Measurements from ENCODE around the gene TMEM198. TPM values are rescaled to one million over a fixed set of nuclear protein-coding genes. Genes with fewer than 3 reads are reported as not detected.

TMEM198 gene
- total RNA-seq, 1 donor from 2014 or later = 2.9 TPM

DNA sequence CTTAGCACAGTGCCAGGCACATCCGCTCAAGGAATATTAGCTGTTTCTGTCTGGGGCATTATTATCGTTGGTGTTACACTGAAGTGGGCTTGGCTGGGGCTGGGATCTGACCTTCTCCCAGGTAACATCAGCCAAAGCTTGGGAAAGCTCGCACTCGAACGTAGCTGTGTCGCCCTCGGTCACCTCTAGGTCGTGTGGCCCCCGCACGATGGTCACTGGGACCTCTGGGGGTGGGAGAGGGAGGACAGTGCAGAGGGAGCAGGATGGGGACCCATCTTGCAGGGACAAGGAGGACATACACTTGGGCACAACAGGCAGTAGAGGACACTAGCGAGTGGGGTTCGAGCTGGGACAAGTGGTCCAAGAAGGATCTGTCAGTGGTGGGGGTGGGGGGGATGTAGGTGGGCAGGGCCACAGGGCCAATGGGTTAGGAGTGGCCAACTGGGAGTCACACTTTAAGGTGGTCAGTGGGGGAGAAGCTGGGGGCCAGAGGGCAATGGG, 9.7 kb downstream of the TMEM198 start:
- H3K27ac ChIP-seq = no peak overlapping the region
- peaks cover 11% of the 10 kb centered on the region for H3K4me1 ChIP-seq
- TF ChIP-seq CTCF (IDR thresholded peaks at IDR 0.05) = no peak
- no peak for ATAC-seq
- no peaks in the 10 kb centered on the region for H3K36me3 ChIP-seq
- H3K4me3 ChIP-seq = no peak overlapping the region
- intact Hi-C loops (cut with DNase I) = no loop called here
- H3K9me3 ChIP-seq = no peaks in the 10 kb centered on the region
- DNase-seq = no peak
- H3K27me3 ChIP-seq = peaks cover 23% of the 10 kb centered on the region

- Histone ChIP-seq H3K4me3 (no peak overlapping the region), H3K27ac (no peak overlapping the region), H3K9me3 (no peaks in the 10 kb centered on the region), H3K27me3 (peaks cover 23% of the 10 kb centered on the region), H3K36me3 (no peaks in the 10 kb centered on the region), H3K4me1 (peaks cover 11% of the 10 kb centered on the region)
- ATAC-seq = no peak
- intact Hi-C loops (cut with DNase I) = no loop called here
- no peak for TF ChIP-seq CTCF (IDR thresholded peaks at IDR 0.05)
- DNase-seq = no peak
Observed at GRCh38 chr2:219554350-219554749, 10.5 kb downstream of the TMEM198 start.

GRCh38 chr2:219555956-219556355, 12.1 kb downstream of the TMEM198 start:
- Histone ChIP-seq H3K27ac (no peak overlapping the region), H3K4me3 (no peak overlapping the region), H3K27me3 (peaks cover 23% of the 10 kb centered on the region), H3K9me3 (no peaks in the 10 kb centered on the region), H3K36me3 (no peaks in the 10 kb centered on the region), H3K4me1 (peaks cover 11% of the 10 kb centered on the region)
- intact Hi-C loops (cut with DNase I) = no loop called here
- DNase-seq = no peak
- no peak for TF ChIP-seq CTCF (IDR thresholded peaks at IDR 0.05)
- ATAC-seq = no peak

DNA sequence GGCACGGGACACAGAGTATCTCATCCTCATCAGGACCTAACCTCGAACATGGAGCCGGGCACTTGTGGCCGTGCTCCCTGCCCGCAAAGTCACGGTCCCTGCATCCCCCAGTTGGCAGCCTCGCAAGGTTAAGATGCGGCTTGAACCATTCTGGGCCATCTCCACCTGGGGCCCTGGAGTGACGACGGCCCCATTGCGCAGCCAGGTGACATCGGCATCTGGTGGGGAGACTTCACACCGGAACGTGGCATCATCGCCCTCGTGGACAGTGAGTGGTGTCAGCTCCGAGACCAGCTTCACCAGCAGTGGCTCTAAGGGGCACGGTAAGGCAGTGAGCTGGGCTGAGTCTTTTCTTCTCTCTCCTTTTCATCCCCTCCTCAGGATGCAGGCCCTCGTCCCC, 12.6 kb downstream of the TMEM198 start:
- Histone ChIP-seq H3K36me3 (no peaks in the 10 kb centered on the region), H3K4me1 (peaks cover 11% of the 10 kb centered on the region), H3K27ac (no peak overlapping the region), H3K4me3 (no peak overlapping the region), H3K9me3 (no peaks in the 10 kb centered on the region), H3K27me3 (peaks cover 23% of the 10 kb centered on the region)
- no peak for DNase-seq
- no peak for ATAC-seq
- TF ChIP-seq CTCF (IDR thresholded peaks at IDR 0.05) = no peak
- intact Hi-C loops (cut with DNase I) = no loop called here

DNA sequence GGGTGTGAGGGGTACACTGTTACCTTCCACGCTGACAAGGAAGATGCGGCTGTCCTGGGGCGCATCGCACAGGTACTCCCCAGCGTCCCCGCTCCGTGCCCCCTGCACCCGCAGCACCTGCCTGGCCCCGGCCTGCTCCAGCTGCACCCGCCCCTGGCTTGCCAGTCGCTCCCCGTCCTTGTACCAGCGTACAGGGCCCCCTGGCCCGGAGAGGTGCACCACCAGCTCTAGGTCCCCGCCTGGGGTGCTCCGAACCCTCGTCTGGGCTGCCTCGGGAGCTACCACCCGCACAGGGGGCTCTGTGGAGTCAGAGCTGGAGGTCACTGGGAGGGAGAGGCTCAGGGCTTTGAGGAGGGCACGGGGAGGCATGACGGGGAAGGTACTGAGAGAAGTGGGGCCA, 13.5 kb downstream of the TMEM198 start:
- no peak for TF ChIP-seq CTCF (IDR thresholded peaks at IDR 0.05)
- Histone ChIP-seq H3K4me1 (peaks cover 7% of the 10 kb centered on the region), H3K9me3 (no peaks in the 10 kb centered on the region), H3K36me3 (no peaks in the 10 kb centered on the region), H3K27me3 (peaks cover 18% of the 10 kb centered on the region), H3K27ac (no peak overlapping the region), H3K4me3 (no peak overlapping the region)
- ATAC-seq = no peak
- intact Hi-C loops (cut with DNase I) = no loop called here
- no peak for DNase-seq
